SK-N-SH (cell line): ENCODE measurements around the gene FHIP1B. TPM values are rescaled to one million over a fixed set of nuclear protein-coding genes. Genes with fewer than 3 reads are reported as not detected.

ENCODE experiments used
- CTCF ChIA-PET: fragments of 300-600, 350-600 bp; formaldehyde crosslinking; extraction: SDS; loops from one replicate; lab custom pipeline; 2021; lab: Yijun Ruan, JAX
- POLR2A ChIA-PET: fragments of 350-600 bp; sonication (Branson Sonifier 250); formaldehyde crosslinking; extraction: SDS; loops from one replicate; lab custom pipeline; 2020; ENCODE audit warnings: antibody characterized with exemption, inconsistent platforms; lab: Yijun Ruan, JAX
- DNase-seq: peaks from one replicate; pipeline ENCODE4 v3.0.0; 2012
- H2AFZ ChIP-seq: fragments of 200-600 bp; sonication (generic); 2 replicates; pipeline ENCODE4 v1.8.1; 2016; ENCODE audit warnings: antibody characterized with exemption, mild to moderate bottlenecking, low read depth
- H3F3A ChIP-seq: fragments of 200-600 bp; sonication (generic); replicated peaks from 2 replicates; pipeline ENCODE3; 2016; ENCODE audit warnings: antibody characterized with exemption, mild to moderate bottlenecking; ENCODE audit not compliant: insufficient read depth
- H3K27ac ChIP-seq, 2 experiments: fragments of 200-500 bp in 1 of 2; fragments of 200-600 bp in 1 of 2; sonication (Bioruptor generic) in 1 of 2; sonication (generic), shearing (Covaris generic) in 1 of 2; 2 replicates each; pipeline versions ENCODE4 v1.5.1 to v1.6.1; 2014 to 2016; ENCODE audit warnings: low read depth in 2 of 2, inconsistent platforms in 1 of 2, low read length in 1 of 2, mild to moderate bottlenecking in 1 of 2, mixed read lengths in 1 of 2
- H3K27me3 ChIP-seq: fragments of 200-600 bp; sonication (generic), shearing (Covaris generic); 2 replicates; pipeline ENCODE4 v1.6.1; 2016; ENCODE audit warnings: mixed run types; ENCODE audit not compliant: insufficient read depth
- H3K36me3 ChIP-seq, 2 experiments: fragments of 200-500 bp in 1 of 2; fragments of 200-600 bp in 1 of 2; sonication (Bioruptor generic) in 1 of 2; sonication (generic) in 1 of 2; replicated peaks in 1 of 2; 2 replicates each; pipeline versions ENCODE3 to v1.5.1; 2014 to 2016; ENCODE audit warnings: low read length in 1 of 2, mild to moderate bottlenecking in 1 of 2; ENCODE audit not compliant: insufficient read depth in 2 of 2, control insufficient read depth in 1 of 2
- H3K4me1 ChIP-seq, 2 experiments: fragments of 200-500 bp in 1 of 2; fragments of 200-600 bp in 1 of 2; sonication (Bioruptor generic) in 1 of 2; sonication (generic), shearing (Covaris generic) in 1 of 2; 2 replicates each; pipeline versions ENCODE4 v1.5.1 to v1.6.1; 2014 to 2016; ENCODE audit warnings: low read depth in 1 of 2, low read length in 1 of 2, mixed run types in 1 of 2; ENCODE audit not compliant: insufficient read depth in 2 of 2, control insufficient read depth in 1 of 2
- H3K4me2 ChIP-seq: fragments of 200-600 bp; sonication (generic), shearing (Covaris generic); 2 replicates; pipeline ENCODE4 v1.6.1; 2017; ENCODE audit warnings: mixed run types
- H3K4me3 ChIP-seq, 2 experiments: fragments of 200-500 bp in 1 of 2; fragments of 200-600 bp in 1 of 2; sonication (Bioruptor generic) in 1 of 2; sonication (generic), shearing (Covaris generic) in 1 of 2; 2 replicates each; pipeline versions ENCODE4 v1.5.1 to v1.8.1; 2014 to 2016; ENCODE audit warnings: low read depth in 2 of 2, inconsistent platforms in 1 of 2, low read length in 1 of 2, mild to moderate bottlenecking in 1 of 2, mixed read lengths in 1 of 2, moderate library complexity in 1 of 2
- H3K79me2 ChIP-seq: fragments of 200-600 bp; sonication (generic); 2 replicates; pipeline ENCODE4 v1.8.1; 2017; ENCODE audit warnings: mild to moderate bottlenecking; ENCODE audit not compliant: insufficient read depth
- H3K9ac ChIP-seq: fragments of 200-600 bp; sonication (generic); 2 replicates; pipeline ENCODE4 v1.6.1; 2017; ENCODE audit warnings: mixed run types
- H3K9me2 ChIP-seq: fragments of 200-600 bp; sonication (generic); 2 replicates; pipeline ENCODE4 v1.6.1; 2017; ENCODE audit warnings: mixed run types
- H3K9me3 ChIP-seq: fragments of 200-600 bp; sonication (generic); 2 replicates; pipeline ENCODE4 v1.6.1; 2017; ENCODE audit warnings: mixed run types, mild to moderate bottlenecking, moderate library complexity
- H4K20me1 ChIP-seq: fragments of 200-600 bp; sonication (generic); 2 replicates; pipeline ENCODE4 v1.6.1; 2017; ENCODE audit warnings: mild to moderate bottlenecking, mixed run types; ENCODE audit not compliant: insufficient read depth
- CTCF ChIP-seq: fragments of 200-600 bp; sonication (generic); IDR thresholded peaks from 2 replicates; pipeline ENCODE4 v1.6.1; 2017; ENCODE audit warnings: antibody characterized with exemption, mild to moderate bottlenecking, moderate library complexity
- ELF1 ChIP-seq: IDR thresholded peaks from 2 replicates; pipeline ENCODE4 v1.4.0; 2012
- FOSL2 ChIP-seq: IDR thresholded peaks from 2 replicates; pipeline ENCODE4 v1.4.0; 2012; ENCODE audit warnings: low read depth, mild to moderate bottlenecking, moderate library complexity, borderline replicate concordance
- FOXM1 ChIP-seq: IDR thresholded peaks from 2 replicates; pipeline ENCODE4 v1.4.0; 2012; ENCODE audit warnings: low read depth, mild to moderate bottlenecking
- JUND ChIP-seq: IDR thresholded peaks from 2 replicates; pipeline ENCODE4 v1.4.0; 2012
- MAX ChIP-seq: IDR thresholded peaks from 2 replicates; pipeline ENCODE4 v1.4.0; 2012; ENCODE audit warnings: low read depth
- MEF2A ChIP-seq: IDR thresholded peaks from 2 replicates; pipeline ENCODE4 v1.4.0; 2012; ENCODE audit warnings: low read depth, borderline replicate concordance
- NFIC ChIP-seq: IDR thresholded peaks from 2 replicates; pipeline ENCODE4 v1.4.0; 2012; ENCODE audit warnings: borderline replicate concordance
- PBX3 ChIP-seq: IDR thresholded peaks from 2 replicates; pipeline ENCODE4; 2012
- RAD21 ChIP-seq: IDR thresholded peaks from 2 replicates; pipeline ENCODE4 v1.6.1; 2012; ENCODE audit warnings: mild to moderate bottlenecking, low read length
- RCOR1 ChIP-seq: fragments of 150-350 bp; IDR thresholded peaks from 2 replicates; pipeline ENCODE4 v1.6.1; 2017; ENCODE audit warnings: antibody characterized with exemption, low read length
- RFX5 ChIP-seq: IDR thresholded peaks from 2 replicates; pipeline ENCODE4 v1.6.1; 2012; ENCODE audit warnings: mild to moderate bottlenecking, improper control_type of control experiment, low read length
- SMC3 ChIP-seq: IDR thresholded peaks from 2 replicates; pipeline ENCODE4 v1.6.1; 2012; ENCODE audit warnings: low read depth, low read length, improper control_type of control experiment
- USF1 ChIP-seq: IDR thresholded peaks from 2 replicates; pipeline ENCODE4 v1.4.0; 2012; ENCODE audit warnings: low read depth, borderline replicate concordance
- YY1 ChIP-seq: IDR thresholded peaks from 2 replicates; pipeline ENCODE4 v1.4.0; 2012; ENCODE audit warnings: low read depth, mild to moderate bottlenecking
- WGBS: methylation state at CpG from one replicate; pipeline ENCODE4 v1.1.6; 2017; ENCODE audit warnings: low lambda C conversion rate; 5-methylcytosine and 5-hydroxymethylcytosine counted together
- polyA plus RNA-seq, 3 experiments: library from polyadenylated mRNA; depleted of rRNA; stranded (reverse); fragments of >200 nt; gene quantifications; 2 replicates each; pipeline ENCODE4 v1.2.3, GENCODE V29; 2012
- TF ChIP-seq, protein P1 (sequence below): IDR thresholded peaks from 2 replicates; pipeline ENCODE4 v1.4.0; 2012; ENCODE audit warnings: low read depth, borderline replicate concordance
- TF ChIP-seq, protein P2 (sequence below): IDR thresholded peaks from 2 replicates; pipeline ENCODE4 v1.6.1; 2012; ENCODE audit warnings: mild to moderate bottlenecking, low read depth, low read length, moderate library complexity

The FHIP1B gene
- polyA plus RNA-seq, 1 of the 3 experiments (the other 2 are of a cell fraction), result 26.3 TPM

DNA sequence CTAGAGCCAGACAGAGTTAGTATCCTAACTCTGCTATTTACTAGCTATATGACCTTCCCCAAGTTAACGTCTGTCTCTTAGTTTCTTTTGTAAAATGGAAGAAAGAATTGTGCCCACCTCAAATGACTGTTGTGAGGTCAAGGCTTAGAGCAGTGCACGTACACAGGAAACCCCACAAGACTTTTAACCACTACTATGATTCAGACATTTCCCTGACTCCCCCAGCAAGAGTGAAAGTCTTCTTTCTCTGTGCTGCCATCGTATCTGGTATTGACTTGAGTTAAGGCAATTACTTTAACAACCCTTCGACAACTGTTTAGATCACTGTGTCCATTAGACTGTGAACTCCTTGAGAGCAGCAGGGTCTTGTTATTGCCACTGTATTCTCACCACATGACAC is 38.0 kb downstream of the FHIP1B start:
- no peak for DNase-seq
- Histone ChIP-seq H3K9ac (no peak overlapping the region), H3K4me2 (no peak overlapping the region), H4K20me1 (no peaks in the 10 kb centered on the region), H3K27me3 (no peaks in the 10 kb centered on the region), H3K9me2 (no peaks in the 10 kb centered on the region), H3K4me1 (no peaks in the 10 kb centered on the region), H3F3A (no peaks in the 10 kb centered on the region), H3K27ac (no peak overlapping the region), H3K36me3 (no peaks in the 10 kb centered on the region), H3K79me2 (no peaks in the 10 kb centered on the region), H3K4me3 (no peak overlapping the region), H3K9me3 (no peaks in the 10 kb centered on the region), H2AFZ (no peak overlapping the region)
- TF ChIP-seq PBX3 (no peak), RFX5 (no peak), USF1 (no peak), FOSL2 (no peak)
- TF ChIP-seq, protein P1, sequence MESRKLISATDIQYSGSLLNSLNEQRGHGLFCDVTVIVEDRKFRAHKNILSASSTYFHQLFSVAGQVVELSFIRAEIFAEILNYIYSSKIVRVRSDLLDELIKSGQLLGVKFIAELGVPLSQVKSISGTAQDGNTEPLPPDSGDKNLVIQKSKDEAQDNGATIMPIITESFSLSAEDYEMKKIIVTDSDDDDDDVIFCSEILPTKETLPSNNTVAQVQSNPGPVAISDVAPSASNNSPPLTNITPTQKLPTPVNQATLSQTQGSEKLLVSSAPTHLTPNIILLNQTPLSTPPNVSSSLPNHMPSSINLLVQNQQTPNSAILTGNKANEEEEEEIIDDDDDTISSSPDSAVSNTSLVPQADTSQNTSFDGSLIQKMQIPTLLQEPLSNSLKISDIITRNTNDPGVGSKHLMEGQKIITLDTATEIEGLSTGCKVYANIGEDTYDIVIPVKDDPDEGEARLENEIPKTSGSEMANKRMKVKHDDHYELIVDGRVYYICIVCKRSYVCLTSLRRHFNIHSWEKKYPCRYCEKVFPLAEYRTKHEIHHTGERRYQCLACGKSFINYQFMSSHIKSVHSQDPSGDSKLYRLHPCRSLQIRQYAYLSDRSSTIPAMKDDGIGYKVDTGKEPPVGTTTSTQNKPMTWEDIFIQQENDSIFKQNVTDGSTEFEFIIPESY, result no peak
- WGBS, result 26% methylated on average over 4 of the region's 4 CpGs
- CTCF ChIA-PET, result no interaction called here
- POLR2A ChIA-PET, result no interaction called here

DNA sequence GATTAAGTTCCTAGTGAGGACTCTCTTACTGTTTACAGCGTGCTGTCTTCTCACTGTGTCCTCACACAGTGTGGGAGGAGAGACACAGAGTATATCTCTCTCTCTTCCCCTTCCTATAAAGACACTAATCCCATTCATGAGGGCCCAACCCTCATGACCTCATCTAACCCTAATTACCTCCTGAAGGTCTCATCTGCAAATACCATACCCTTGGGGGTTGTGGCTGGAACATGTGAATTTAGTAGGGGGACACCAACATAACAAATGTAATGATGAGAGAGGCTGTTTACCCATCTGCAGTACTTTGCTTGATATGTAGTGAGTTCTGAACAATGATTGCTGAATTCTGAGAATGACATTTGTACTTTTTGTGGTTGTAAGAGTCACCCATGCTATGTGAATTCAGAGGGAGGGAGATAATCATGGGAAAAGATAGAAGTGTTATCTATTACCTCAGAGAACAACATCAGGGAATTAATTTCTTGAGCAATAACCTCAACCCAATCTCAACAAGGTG is 40.3 kb downstream of the FHIP1B start:
- Histone ChIP-seq H3K27ac (no peak overlapping the region), H3K9me2 (no peaks in the 10 kb centered on the region), H3F3A (no peaks in the 10 kb centered on the region), H2AFZ (no peak overlapping the region), H3K4me3 (no peak overlapping the region), H3K79me2 (no peaks in the 10 kb centered on the region), H3K9me3 (no peaks in the 10 kb centered on the region), H3K4me1 (no peaks in the 10 kb centered on the region), H3K9ac (no peak overlapping the region)
- ChIA-PET CTCF (no interaction called here), POLR2A (no interaction called here)
- no peak for DNase-seq
- WGBS, result 17% methylated on average over 1 of the region's 1 CpG
- no peak for TF ChIP-seq YY1
- TF ChIP-seq JUND, result no peak
- TF ChIP-seq RAD21, result no peak
- no peak for TF ChIP-seq MAX
- TF ChIP-seq, protein P2, sequence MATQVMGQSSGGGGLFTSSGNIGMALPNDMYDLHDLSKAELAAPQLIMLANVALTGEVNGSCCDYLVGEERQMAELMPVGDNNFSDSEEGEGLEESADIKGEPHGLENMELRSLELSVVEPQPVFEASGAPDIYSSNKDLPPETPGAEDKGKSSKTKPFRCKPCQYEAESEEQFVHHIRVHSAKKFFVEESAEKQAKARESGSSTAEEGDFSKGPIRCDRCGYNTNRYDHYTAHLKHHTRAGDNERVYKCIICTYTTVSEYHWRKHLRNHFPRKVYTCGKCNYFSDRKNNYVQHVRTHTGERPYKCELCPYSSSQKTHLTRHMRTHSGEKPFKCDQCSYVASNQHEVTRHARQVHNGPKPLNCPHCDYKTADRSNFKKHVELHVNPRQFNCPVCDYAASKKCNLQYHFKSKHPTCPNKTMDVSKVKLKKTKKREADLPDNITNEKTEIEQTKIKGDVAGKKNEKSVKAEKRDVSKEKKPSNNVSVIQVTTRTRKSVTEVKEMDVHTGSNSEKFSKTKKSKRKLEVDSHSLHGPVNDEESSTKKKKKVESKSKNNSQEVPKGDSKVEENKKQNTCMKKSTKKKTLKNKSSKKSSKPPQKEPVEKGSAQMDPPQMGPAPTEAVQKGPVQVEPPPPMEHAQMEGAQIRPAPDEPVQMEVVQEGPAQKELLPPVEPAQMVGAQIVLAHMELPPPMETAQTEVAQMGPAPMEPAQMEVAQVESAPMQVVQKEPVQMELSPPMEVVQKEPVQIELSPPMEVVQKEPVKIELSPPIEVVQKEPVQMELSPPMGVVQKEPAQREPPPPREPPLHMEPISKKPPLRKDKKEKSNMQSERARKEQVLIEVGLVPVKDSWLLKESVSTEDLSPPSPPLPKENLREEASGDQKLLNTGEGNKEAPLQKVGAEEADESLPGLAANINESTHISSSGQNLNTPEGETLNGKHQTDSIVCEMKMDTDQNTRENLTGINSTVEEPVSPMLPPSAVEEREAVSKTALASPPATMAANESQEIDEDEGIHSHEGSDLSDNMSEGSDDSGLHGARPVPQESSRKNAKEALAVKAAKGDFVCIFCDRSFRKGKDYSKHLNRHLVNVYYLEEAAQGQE, result no peak
- TF ChIP-seq SMC3, result no peak
- no peak for TF ChIP-seq CTCF
- no peak for TF ChIP-seq NFIC
- no peak for TF ChIP-seq RCOR1
- no peak for TF ChIP-seq USF1
- TF ChIP-seq ELF1, result no peak
- TF ChIP-seq MEF2A, result no peak
- TF ChIP-seq FOXM1, result no peak
- TF ChIP-seq, all 33 proteins: peak for 0
- Histone ChIP-seq H3K36me3 (no peaks in the 10 kb centered on the region), H3K4me2 (no peak overlapping the region), H4K20me1 (no peaks in the 10 kb centered on the region), H3K27me3 (no peaks in the 10 kb centered on the region)
